Measurements from ENCODE around the gene TSPAN16.

Gene TSPAN16, protein sequence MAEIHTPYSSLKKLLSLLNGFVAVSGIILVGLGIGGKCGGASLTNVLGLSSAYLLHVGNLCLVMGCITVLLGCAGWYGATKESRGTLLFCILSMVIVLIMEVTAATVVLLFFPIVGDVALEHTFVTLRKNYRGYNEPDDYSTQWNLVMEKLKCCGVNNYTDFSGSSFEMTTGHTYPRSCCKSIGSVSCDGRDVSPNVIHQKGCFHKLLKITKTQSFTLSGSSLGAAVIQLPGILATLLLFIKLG

DNA sequence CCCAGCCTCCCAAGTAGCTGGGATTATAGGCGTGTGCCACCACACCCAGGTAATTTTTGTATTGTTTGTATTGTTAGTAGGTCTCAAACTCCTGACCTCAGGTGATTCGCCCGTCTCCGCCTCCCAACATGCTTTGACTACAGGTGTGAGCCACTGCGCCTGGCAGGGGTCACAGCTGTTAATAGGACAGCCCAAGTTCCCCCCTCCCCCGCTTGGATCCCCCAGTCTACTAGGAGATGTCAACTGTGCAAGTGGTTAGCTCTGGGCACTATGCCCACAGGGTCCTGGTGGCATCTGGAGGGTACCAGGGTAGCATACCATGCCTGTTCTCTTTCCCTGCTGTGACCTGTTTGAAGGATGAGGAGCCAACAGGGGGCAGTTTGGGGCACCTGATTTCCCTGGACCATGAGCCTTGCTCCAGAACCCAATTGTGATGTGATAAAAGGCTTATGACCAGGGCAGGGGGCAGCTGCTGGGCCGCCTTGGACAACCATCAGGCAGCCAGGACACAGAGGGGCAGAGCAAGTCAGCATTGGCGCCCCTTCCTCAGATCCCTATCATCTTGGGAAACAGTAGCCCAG is at the start of gene TSPAN16:
Gene TSPAN16 (plus strand): TSS at position 496 of the 581 bp plus-strand sequence. CDS start 138 bp downstream, outside the sequence.
- DNase-seq = no peak

DNA sequence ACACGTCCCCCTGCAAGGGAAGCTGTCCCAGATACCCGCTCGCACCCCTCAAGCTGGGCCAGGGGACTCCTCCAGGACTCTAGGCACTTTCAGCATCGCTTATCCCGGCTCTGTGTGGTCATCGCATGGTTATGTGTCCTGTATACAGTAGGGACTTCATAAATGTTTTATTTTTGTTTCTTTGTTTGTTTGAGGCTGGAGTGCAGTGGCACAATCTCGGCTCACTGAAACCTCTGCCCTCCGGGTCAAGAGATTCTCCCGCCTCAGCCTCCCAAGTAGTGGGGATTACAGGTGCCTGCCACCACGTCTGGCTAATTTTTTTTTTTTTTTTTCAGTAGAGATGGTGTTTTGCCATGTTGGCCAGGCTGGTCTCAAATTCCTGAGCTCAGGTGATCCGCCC is 49.0 kb upstream of the TSPAN16 start:
- DNase-seq = no peak

DNA sequence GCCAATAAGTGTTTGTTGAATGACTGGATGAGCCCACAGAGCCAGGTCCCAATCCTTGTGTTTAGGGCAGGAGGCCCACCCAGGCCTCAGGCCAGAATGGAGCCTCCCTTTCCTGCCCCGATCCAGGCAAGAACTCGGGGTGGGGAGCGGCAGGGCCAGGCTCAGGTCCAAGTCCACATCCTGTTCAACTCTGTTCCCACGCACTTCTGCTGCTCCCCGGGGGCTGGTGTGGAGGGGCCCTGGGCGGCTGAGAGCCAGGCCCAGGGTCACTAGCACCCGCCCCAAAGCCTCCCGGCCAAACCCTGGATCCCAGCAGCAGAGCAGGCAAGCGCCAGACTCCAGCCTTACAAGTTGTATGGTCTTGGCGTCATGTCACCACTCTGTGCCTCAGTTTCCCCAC is 48.6 kb upstream of the TSPAN16 start:
- DNase-seq = no peak

DNA sequence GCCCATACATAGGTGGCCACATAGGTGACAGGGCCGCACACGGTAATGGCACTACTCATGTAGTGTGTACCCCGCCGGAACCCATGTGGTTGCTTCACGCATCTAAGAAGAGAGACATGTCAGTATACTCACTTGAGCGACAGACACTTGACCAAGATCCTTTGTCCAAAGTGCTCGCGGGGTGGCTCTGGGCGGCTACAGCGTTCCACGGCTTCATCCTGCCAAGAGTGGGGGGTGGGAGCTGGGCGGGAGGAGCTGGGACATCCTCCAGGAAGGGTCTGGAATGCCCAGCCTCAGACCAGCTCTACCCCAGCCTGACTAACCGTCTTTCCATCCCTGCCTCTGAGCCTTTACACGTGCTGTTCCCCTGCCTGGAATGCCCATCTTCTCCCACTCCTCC is 48.0 kb upstream of the TSPAN16 start:
- DNase-seq = no peak

DNA sequence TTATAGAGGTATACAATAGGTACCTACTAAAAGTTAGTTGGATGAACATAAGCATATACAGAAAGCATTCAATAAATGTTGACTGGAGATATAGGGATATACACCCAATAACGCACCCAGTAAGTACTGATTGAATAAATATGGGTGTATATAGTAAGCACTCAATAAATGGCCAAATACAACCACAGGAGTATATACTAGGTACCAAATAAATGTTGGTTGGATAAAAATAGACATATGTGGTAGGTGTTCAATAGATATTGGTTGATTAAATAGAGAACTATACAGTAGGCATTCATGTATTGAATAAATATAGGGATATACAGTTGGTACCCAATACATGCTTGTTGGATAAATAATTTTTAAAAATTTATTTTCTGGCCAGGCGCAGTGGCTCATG is 47.1 kb upstream of the TSPAN16 start:
- DNase-seq = no peak

DNA sequence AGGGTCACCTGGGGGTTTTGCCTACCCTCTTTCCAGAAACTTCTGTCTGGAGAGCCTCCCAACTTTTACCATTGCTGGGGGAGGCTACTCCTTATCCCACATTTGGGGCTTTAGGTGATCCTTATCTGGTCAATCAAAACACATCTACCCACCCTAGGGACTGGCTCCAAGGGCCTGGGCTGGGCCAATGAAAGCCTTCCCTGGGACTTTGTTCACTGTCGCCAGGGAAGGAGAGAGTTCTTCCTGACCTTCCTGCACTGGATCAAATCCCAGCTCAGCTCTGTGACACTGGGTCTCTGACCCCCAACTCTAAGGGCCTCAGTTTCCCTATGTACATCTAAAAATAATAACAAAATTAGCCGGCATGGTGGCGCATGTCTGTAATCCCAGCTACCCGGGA is 44.7 kb upstream of the TSPAN16 start:
- DNase-seq = no peak

DNA sequence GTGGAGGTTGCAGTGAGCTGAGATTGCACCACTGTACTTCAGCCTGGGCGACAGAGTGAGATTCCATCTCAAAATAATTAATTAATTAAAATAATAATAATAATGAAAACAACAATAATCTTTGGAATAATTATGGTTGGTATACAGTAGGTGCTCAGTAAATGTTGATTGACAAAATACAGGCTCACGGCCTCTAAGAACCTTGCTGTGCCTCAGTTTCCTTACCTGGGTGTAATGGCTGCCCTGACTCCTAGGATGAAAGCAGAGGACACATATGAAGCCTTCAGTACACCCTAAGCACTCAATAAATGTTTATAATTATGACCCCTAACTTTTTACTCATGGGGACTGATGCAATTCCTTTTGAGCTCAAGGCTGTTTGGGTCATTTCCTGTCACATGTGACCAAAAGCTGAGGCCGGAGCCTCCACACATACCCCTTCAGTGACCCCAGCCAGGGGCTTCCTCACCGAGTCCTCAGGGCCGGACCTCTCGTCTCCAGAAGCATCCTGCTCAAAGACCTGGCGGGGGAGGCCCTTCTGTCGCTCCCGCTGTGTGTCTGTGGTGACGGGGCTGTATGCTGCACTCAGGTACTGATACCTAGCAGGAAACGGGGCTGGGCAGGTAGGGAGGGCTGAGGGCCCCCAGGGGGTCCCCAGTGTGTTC is 44.2 kb upstream of the TSPAN16 start:
- DNase-seq = no peak

DNA sequence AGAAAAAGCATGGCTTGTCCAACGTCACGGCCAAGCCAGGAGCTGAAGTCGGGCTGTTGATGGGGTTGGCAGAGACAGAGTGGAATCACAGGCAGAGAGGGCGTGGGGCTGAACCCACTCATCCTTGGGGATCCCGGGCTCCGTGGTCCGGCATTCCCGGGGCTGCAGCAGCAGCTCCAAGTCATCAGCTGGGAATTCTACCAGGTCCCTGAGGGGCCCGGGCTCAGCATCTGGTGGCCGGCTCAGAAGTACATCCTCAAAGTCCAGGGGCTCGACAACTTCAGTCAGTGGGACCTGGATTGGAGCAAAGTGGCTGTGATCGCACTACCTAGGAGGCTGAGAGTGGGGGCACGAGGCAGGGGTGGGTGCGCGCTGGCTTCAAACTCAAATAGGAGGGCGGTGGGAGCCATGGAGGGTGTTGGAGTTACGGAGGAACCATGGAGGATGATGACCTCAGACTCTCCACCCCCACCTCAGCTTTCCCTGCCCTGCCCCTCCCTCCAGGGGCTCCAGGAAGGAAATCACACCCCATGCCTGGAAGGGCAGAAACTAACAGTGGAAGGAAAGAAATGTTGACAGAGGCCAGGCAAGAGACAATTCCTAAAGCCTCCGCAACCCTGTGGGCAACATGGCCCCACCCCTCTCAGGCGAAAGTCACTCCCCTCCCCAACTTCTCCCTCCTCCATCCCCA is 43.1 kb upstream of the TSPAN16 start:
- DNase-seq = no peak

DNA sequence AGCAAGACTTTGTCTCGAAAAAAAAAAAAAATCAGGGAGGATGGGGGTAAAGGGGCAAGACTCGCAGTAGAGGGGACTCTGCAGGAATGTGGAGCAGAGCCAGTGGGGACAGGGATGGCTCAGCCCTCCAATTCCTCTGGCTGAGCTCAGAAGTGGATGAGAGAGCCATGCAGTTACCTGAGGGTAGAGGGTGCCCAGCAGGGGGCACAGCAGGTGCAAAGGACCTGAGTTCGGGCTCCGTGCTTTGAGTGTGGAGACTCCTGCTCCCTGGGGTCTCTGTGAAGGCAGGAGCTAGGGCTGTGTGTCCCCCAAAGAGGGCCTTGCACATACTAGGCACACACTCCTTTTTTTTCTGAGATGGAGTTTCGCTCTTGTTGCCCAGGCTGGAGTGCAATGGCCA is 41.3 kb upstream of the TSPAN16 start:
- DNase-seq = no peak

DNA sequence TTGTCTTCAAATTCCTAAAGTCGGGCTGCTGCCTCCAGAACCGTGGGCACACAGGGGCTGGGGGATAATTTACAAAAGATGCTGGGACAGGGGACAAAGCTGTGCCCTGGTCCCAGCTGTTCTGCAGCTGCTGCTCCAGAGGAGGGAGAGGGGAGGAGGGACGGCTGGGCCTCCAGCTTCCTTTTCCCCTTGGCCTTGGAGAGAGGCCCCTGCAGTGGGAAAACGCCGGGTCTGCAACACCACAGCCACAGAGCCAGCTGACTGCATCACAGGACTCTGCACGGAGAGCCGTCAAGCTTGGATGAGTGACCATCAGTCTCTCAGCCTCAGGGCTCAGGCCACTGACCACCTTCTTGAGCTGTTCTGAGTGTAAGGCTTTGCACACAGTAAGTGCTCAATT is 39.8 kb upstream of the TSPAN16 start:
- DNase-seq = no peak

DNA sequence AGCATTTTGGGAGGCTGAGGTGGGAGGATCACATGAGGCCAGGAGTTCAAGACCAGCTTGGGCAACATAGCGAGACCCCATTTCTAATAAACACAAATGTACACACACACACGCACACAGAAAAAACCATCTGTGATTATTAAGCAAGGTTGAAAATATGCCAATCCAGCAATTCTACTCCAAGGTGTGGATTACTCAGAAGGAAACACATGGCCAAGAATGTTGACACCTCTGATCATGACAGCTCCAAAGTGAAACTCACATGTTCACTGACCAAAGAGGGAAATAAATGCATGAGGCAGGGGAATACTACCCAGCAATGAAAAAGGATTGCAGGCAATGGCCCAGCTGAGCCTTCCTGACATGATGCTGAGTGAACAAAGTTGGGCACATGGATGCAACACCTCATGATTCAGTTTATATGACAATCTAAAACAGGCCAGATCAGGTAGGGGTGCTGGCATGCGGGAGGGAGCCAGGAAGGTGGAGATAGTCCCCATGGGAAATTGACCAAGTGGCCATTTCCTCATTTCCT is 38.0 kb upstream of the TSPAN16 start:
- no peak for DNase-seq

DNA sequence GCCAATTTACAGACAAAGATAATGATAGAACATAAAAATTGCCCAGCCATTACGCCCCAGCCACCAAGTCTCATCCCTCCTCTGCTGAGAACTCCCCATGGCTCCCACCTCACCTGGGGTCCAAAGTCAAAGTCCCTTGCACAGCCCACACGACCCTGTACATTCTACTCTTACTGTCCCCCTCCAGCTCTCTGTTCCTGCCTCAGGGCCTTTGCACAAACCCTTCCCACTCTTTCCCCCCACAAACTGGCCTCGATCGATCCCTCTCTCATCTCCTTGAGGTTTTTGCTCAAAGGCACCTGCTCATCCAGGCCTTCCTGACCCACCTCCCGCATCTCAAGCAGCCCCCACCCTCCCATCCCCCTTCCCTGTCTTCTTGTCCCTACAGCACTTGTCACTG is 35.0 kb upstream of the TSPAN16 start:
- no peak for DNase-seq

DNA sequence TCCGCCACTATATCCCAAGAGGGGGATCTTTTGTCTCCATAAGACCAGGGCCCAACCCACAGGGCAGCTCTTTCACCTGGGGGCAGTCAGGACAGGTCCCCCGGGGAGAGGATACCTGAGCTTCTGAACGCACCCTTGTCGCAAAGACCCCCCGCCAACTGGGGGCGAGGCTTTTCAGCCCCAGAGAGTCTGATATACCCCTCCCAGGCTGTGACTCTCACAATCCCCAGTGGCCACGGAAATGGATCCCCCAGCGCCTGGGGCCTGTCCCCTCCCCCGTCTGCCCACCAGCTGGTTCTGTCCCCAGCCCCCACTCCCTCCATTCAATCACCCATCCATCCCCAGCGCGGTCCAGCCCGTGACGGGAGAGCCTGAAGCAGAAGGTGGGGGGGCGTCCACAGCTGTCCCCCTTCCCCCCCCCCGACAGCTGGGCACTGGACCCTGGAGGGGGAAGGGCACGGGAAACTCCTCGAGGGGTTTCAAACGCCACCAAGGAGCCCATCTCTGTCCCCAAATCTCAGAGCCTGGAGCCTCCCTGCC is 34.5 kb upstream of the TSPAN16 start:
- no peak for DNase-seq

DNA sequence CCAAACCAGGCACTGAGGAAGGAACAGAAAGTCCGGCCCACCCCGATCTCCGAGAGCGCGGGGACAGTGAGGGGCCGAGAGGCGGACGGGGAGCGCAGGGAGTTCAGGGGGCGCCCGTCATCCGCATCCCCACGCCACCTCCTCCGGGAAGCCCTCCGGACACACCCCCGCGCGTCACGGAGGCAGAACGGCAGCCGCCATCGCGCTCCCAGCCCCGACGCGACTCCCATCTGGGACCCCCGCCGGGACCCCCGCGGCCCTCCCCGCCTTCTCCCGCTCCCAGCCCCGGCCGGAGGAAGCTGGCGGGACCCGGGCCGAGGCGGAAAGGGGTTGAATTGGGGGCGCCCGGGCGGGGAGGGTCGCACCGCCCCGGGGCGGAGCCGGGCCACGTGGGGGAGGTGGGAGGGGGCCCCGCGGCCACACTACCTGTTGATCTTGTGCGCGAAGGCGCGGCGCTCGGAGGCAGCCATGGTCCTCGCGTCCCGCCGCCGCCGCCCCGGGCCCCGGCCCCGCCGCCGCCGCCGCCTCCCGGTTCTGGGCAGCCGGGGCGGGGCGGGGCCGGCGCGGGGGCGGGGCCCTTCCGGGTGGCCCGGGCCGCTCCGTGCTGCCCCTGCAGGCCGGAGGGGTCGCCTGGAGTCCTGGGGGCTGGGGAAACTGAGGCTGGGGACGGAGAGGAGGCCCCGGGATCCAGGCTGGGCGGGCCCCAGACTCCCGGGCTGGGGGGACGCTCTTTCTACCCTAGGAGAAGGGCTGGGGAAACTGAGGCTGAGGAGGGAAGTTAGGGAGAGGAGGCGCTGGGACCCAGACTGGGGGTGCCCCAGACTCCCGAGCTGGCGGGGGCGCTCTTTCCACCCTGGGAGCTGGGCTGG is 33.8 kb upstream of the TSPAN16 start, which contains the start of gene DOCK6:
Gene DOCK6 (minus strand): TSS at position 554 of the 869 bp plus-strand sequence. CDS start 84 bp downstream, at position 470.
- no peak for DNase-seq

DNA sequence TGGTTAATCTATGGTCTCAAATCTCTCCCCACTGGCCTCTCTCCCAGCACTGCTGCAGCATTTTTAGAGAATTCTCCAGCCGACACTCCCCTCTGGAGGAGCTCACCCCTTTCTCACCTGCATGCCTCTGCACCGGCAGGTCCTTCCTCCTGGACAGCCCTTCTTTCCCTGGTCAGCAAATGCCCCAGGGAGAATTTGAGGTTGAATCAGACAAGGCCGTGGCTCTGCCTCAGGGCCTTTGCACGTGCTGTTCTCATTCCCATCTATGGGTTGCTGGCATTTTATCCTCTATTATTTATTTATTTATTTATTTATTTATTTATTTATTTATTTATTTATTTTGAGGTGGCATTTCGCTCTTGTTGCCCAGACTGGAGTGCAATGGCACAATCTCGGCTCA is 32.2 kb upstream of the TSPAN16 start:
- no peak for DNase-seq

DNA sequence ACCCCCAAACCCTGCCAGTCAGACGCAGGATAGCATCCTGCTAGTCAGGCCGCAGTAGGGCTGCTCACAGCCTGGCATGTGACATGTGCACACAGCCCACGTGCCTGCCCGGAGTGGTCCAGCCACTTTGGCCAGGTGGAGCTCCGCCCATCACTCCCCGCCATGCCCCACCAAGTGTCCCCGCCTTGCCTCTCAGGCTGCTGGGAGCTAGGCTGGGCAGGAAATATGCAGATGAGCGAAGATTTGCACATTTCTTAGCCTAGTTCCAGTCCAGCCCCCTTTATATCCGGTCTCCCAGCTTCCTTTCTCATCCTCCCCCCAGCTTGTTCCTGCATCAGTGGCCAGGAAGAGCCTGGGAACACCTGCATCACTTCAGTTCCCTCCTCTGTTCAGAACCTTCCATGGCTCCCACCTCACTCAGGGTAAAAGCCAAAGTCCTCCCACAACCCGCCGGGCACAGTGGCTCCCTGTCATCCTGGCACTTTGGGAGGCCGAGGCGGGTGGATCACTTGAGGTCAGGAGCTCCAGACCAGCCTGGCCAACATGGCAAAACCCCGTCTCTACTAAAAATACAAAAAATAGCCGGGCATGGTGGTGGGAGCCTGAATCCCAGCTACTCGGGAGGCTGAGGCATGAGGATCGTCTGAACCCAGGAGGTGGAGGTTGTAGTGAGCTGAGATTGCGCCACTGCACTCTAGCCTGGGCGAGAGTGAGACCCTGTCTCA is 31.3 kb upstream of the TSPAN16 start:
- no peak for DNase-seq

DNA sequence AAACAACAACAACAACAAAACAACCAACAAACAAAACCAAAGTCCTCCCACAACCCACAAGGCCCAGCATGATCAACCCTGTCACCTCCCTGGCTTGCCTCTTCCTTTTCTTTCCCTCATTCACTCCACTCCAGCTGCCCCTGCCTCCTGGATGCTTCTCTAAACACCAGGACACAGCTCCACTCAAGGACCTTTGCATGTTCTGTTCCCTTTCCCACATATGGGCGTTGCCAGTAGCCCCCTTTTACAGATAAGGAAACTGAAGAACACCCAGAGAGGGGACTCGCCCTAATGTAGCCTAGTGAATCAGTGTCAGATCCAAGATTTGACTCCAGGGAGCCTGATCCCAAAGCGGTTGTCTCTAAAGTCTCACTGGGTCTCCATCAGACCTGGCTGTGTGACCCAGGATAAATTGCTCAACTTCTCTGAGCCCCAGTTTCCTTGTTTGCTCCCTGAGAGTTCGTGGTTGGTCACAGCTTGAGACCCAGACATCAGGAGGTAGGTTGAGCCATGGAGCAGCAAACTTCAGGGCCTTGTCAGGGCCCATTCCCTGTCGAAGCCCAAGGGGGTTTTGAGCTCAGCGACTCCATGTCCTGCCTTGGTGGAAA is 30.7 kb upstream of the TSPAN16 start:
- no peak for DNase-seq

DNA sequence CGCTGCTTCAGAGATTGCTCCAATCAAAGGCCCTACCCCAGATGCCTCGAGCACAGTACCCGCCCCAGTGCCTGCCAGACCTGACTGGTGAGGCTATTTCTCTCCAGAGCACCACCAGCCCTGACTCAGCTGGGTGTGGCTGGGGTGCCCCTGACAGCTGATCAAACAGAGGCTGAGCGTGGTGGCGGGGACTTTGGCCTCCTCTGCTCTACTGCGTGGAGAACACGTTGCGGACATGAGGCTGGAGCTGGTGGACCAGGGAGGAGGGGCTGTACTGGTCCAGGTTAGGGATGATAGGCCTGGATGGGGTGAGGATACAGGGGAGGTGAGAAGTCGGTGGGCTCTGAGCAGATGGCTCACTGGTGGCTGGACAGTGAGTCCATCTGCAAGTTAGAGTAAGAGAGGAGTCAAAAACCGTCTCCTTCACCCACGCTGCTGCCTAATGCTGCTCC is 30.1 kb upstream of the TSPAN16 start:
- no peak for DNase-seq

DNA sequence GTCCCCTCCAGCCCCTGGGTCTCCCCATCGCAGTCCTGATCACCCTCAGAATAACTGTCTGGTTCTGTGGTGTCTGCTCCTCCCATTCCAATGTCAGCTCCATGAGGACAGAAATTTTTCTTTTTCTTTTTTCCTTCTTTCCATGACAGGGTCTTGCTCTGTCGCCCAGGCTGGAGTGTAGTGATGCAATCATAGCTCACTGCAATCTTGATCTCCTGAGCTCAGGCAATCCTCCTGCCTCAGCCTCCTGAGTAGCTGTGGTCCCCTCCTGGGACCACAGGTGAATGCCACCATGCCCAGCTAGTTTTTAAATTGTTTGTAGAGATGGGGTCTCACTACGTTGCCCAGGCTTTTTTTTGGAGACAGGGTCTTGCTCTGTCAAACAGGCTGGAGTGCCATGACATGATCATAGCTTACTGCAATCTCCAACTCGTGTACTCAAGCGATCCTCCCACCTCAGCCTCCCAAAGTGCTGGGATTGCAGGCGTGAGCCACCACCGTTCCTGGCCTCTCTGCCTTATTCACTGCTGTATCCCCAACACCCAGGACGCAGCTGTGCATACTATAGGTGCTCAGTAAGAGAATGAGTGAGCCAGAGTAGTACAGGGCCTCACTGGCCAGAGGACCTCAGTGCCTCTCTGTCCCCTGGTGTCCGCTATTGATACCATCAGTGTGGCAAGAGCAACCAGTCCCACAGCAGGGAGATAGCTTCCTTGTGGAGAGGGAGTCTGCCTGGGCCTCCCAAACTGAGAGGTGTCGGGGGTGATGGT is 28.5 kb upstream of the TSPAN16 start:
- DNase-seq = no peak

DNA sequence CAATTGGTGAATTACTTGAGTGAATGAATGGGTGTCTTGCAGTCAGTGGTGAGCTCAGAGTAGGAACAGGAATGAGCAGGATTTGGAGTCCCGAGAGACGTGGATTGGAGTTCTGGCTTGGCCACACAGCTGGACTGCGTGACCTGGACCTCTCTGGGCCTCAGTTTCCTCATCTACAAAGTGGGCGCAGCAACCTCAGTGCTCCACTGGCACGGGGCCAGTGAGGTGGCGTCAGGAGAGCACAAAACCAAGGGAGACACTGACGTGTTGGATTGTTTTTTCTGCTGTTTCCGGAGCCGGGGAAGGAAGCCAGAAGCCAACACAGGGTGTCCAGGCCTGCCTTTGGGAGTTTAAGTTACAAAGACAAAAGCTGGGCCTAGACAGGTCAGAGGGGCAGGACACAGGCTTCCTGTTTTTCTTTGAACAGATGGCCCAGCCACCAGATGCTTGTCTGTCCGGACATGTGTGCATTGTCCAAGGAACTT is 27.1 kb upstream of the TSPAN16 start:
- no peak for DNase-seq

All from activated gamma-delta T cell treated with Interleukin-2 at 50 U/mL for 16 hours (primary cell).